ENCODE measurements around the gene CLPX. TPM values are rescaled to one million over a fixed set of nuclear protein-coding genes. Genes with fewer than 3 reads are reported as not detected.

CLPX gene
- total and polyA plus RNA-seq, 9 of the 15 experiments (the other 6 are each of a cell fraction or from before 2014, with no cell fraction given) = 11.2 to 83.3 (median 51.3) TPM

DNA sequence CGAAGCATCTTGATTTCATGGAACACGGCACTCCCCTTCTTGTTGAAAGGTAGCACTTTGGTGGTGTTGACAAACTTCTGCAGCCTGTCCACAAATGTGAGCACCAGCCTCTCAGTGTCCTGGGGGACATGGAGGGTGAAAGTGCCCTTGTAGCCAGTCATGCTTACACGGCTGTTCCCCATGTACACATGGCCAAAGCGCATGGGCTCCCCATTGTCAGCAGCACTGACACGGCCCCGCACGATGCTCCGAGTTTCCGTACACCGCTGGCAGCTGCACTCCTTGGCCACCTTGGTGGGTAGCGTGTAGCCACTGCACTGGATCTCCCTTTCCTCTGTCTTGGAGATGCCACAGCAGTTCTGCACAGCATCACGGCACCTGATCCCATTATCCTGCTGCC is 13.4 kb upstream of the CLPX start (continued):
- TF ChIP-seq, protein P1, sequence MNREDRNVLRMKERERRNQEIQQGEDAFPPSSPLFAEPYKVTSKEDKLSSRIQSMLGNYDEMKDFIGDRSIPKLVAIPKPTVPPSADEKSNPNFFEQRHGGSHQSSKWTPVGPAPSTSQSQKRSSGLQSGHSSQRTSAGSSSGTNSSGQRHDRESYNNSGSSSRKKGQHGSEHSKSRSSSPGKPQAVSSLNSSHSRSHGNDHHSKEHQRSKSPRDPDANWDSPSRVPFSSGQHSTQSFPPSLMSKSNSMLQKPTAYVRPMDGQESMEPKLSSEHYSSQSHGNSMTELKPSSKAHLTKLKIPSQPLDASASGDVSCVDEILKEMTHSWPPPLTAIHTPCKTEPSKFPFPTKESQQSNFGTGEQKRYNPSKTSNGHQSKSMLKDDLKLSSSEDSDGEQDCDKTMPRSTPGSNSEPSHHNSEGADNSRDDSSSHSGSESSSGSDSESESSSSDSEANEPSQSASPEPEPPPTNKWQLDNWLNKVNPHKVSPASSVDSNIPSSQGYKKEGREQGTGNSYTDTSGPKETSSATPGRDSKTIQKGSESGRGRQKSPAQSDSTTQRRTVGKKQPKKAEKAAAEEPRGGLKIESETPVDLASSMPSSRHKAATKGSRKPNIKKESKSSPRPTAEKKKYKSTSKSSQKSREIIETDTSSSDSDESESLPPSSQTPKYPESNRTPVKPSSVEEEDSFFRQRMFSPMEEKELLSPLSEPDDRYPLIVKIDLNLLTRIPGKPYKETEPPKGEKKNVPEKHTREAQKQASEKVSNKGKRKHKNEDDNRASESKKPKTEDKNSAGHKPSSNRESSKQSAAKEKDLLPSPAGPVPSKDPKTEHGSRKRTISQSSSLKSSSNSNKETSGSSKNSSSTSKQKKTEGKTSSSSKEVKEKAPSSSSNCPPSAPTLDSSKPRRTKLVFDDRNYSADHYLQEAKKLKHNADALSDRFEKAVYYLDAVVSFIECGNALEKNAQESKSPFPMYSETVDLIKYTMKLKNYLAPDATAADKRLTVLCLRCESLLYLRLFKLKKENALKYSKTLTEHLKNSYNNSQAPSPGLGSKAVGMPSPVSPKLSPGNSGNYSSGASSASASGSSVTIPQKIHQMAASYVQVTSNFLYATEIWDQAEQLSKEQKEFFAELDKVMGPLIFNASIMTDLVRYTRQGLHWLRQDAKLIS (CRISPR knock-in tag; IDR thresholded peaks at IDR 0.05) = no peak
- TF ChIP-seq ZNF436 (CRISPR knock-in tag; IDR thresholded peaks at IDR 0.05) (no peak), CHD1 (IDR thresholded peaks at IDR 0.05; ENCODE audit: low read length) (no peak), TEAD1 (CRISPR knock-in tag; IDR thresholded peaks at IDR 0.05) (no peak), SMAD4 (CRISPR knock-in tag; conservative IDR thresholded peaks at IDR 0.05) (no peak), ZNF316 (IDR thresholded peaks at IDR 0.05) (no peak), SIN3B (IDR thresholded peaks at IDR 0.05; ENCODE audit: low read depth) (no peak), ELF2 (CRISPR knock-in tag; IDR thresholded peaks at IDR 0.05) (no peak), KLF16 (IDR thresholded peaks at IDR 0.05) (no peak), SOX6 (IDR thresholded peaks at IDR 0.05) (no peak), SNIP1 (IDR thresholded peaks at IDR 0.05; ENCODE audit: low read depth) (no peak)

All from K562 (cell line).